Esophagus muscularis mucosa (tissue), 4 donors: ENCODE data around the gene FASTKD3. TPM values are rescaled to one million over a fixed set of nuclear protein-coding genes. Genes with fewer than 3 reads are reported as not detected.

Experiments used
- DNase-seq: peaks from one replicate; pipeline ENCODE4 v3.0.0-alpha.2; 2017; ENCODE audit errors: extremely low spot score
- H3K27ac ChIP-seq, 4 donors: fragments of 200-600 bp; sonication (generic); replicated peaks in 1 of 4; 1 replicate in 3 of 4; 2 replicates in 1 of 4; pipeline ENCODE4 v1.5.1; 2016 to 2019; ENCODE audit warnings: mild to moderate bottlenecking in 1 of 4
- H3K27me3 ChIP-seq, 4 donors: fragments of 200-600 bp; sonication (generic); one replicate each; pipeline versions ENCODE4 v1.5.1 to v1.6.0; 2016 to 2019
- H3K36me3 ChIP-seq, 4 donors: fragments of 200-600 bp; sonication (generic); one replicate each; pipeline ENCODE4 v1.5.1; 2016 to 2019
- H3K4me1 ChIP-seq, 4 donors: fragments of 200-600 bp; sonication (generic); one replicate each; pipeline ENCODE4 v1.5.1; 2016 to 2019
- H3K4me3 ChIP-seq, 4 donors: fragments of 200-600 bp; sonication (generic); 1 replicate in 2 of 4; 2 replicates in 2 of 4; pipeline ENCODE4 v1.5.1; 2016 to 2019; ENCODE audit warnings: mild to moderate bottlenecking in 4 of 4, moderate library complexity in 1 of 4
- H3K9me3 ChIP-seq, 4 donors: fragments of 200-600 bp; sonication (generic); 1 replicate in 3 of 4; 2 replicates in 1 of 4; pipeline ENCODE4 v1.5.1; 2016 to 2019
- EP300 ChIP-seq: sonication (generic); formaldehyde crosslinking; IDR thresholded peaks from one replicate; pipeline ENCODE4 v1.6.1; 2017; ENCODE audit warnings: antibody characterized with exemption
- POLR2A ChIP-seq: fragments of 450-650 bp; IDR thresholded peaks from one replicate; pipeline ENCODE4 v1.6.1; 2017; ENCODE audit warnings: antibody characterized with exemption, moderate library complexity, mild to moderate bottlenecking, low read depth
- POLR2AphosphoS5 ChIP-seq, 2 donors: sonication (generic); formaldehyde crosslinking; IDR thresholded peaks; one replicate each; pipeline ENCODE4 v1.6.1; 2017; ENCODE audit warnings: antibody characterized with exemption in 2 of 2
- WGBS: methylation state at CpG from one replicate; pipeline ENCODE4 v1.1.5; 2018; 5-methylcytosine and 5-hydroxymethylcytosine counted together
- intact Hi-C: fragments of 100-400 bp; cut with DNase I; formaldehyde crosslinking; loops from one replicate; pipeline ENCODE4 v1.15.1; 2023
- total RNA-seq, 4 donors: library from RNA; depleted of rRNA; stranded (reverse); fragments of >200 nt; gene quantifications; one replicate each; pipeline versions ENCODE4 v1.1.0 to v1.2.1, GENCODE V29; 2016
- TF ChIP-seq, protein P1 (sequence below), 3 experiments: fragments of 200-600 bp in 2 of 3; fragments of 450-650 bp in 1 of 3; sonication (generic) in 2 of 3; IDR thresholded peaks; one replicate each; pipeline ENCODE4 v1.5.1; 2017 to 2019; ENCODE audit warnings: antibody characterized with exemption in 3 of 3, mild to moderate bottlenecking in 2 of 3, moderate library complexity in 1 of 3

FASTKD3 gene
- total RNA-seq, 4 donors from 2014 or later = 7.4 to 13.3 (median 8.2) TPM

DNA sequence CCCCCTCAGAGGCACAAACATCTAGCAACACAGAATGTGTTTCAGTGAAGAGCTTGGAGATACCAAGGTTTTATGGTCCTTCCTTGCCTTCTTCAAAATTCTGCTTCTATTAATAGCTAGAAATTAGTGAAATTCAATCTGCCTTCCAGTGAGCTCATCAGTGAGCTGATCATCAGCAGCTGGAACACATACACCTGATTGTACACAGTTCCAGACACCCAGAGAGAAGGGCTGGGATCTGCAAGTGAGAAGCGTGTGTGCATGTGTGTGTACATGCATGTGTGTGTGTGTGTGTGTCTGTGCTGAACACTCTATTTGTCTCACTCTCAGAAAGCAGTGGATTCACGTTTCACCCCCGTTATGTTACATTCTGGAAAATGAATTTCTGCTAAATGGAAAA, 46.4 kb downstream of the FASTKD3 start:
- 69% methylated on average over 3 of the region's 3 CpGs for WGBS
- TF ChIP-seq EP300 (no peak), POLR2A (no peak), POLR2AphosphoS5 (IDR thresholded peaks at IDR 0.05) (no peak)
- TF ChIP-seq, protein P1, sequence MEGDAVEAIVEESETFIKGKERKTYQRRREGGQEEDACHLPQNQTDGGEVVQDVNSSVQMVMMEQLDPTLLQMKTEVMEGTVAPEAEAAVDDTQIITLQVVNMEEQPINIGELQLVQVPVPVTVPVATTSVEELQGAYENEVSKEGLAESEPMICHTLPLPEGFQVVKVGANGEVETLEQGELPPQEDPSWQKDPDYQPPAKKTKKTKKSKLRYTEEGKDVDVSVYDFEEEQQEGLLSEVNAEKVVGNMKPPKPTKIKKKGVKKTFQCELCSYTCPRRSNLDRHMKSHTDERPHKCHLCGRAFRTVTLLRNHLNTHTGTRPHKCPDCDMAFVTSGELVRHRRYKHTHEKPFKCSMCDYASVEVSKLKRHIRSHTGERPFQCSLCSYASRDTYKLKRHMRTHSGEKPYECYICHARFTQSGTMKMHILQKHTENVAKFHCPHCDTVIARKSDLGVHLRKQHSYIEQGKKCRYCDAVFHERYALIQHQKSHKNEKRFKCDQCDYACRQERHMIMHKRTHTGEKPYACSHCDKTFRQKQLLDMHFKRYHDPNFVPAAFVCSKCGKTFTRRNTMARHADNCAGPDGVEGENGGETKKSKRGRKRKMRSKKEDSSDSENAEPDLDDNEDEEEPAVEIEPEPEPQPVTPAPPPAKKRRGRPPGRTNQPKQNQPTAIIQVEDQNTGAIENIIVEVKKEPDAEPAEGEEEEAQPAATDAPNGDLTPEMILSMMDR (IDR thresholded peaks at IDR 0.05) = no peak
- intact Hi-C loops = no loop called here

DNA sequence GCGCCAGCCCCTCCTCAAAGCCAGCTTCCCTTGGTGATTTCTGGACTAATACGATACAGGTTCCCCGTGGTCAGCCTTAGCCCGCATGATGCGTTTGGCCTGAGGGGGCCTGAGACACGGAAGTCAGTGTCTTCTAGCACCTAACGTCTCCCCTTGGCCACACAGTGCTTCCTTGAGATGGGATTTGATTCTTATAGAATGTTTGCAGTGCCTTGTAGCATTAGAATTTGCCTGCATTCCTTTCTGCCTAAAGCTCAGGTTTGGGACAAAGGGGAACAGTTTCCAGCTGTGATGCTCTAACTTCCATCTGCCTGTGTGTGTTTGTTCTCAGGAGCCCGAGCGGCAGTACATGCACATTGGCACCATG, 52.3 kb downstream of the FASTKD3 start:
- Histone ChIP-seq H3K27me3 (no peaks in the 10 kb centered on the region), H3K27ac (no peak overlapping the region), H3K4me1 (peaks cover 0 to 15% (median 11%) of the 10 kb centered on the region in 4 donors), H3K9me3 (no peaks in the 10 kb centered on the region), H3K4me3 (no peak overlapping the region), H3K36me3 (peaks cover 0 to 3% (median 0%) of the 10 kb centered on the region in 4 donors)
- 41% methylated on average over 9 of the region's 9 CpGs for WGBS
- intact Hi-C loops = no loop called here
- no peak for DNase-seq
- TF ChIP-seq, protein P1 (IDR thresholded peaks at IDR 0.05) = no peak
- TF ChIP-seq EP300 (no peak), POLR2AphosphoS5 (IDR thresholded peaks at IDR 0.05) (no peak), POLR2A (no peak)

More for the DNA sequence above, 46.4 kb downstream of the FASTKD3 start:
- Histone ChIP-seq H3K4me1 (no peaks in the 10 kb centered on the region), H3K27me3 (no peaks in the 10 kb centered on the region), H3K36me3 (peaks cover 0 to 15% (median 5%) of the 10 kb centered on the region in 4 donors), H3K27ac (no peak overlapping the region), H3K9me3 (no peaks in the 10 kb centered on the region), H3K4me3 (no peak overlapping the region)
- DNase-seq = no peak

DNA sequence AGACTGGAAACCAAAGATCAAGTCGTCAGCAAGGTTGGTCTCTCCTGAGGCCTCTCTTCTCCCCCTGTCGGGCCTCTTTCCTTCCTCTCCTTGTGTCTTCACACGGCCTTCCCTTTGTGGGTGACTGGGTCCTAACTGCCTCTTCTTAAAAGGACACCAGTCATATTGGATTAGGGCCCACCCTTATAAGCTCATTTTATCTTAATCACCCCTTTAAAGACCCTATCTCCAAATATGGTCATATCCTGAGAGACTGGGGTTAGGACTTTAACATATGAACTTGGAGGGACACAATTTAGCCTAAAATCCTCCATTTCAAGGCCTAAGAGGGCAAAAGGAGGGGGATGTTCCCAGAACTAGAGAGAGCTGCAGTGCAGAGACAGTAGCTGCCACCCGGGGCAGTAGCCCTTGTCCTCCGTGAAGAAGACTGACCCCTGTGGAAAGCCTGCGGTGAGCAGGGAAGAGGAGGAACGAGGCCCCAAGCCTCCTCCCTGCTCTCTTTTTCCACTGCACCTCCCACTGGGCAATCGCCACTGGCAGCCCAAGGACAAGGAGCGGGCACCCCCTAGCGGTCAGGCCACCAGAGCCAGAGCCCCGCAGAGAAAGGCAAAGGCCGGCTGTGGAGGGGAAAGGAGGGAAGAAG, 52.8 kb downstream of the FASTKD3 start:
- 19% methylated on average over 12 of the region's 12 CpGs for WGBS
- intact Hi-C loops = no loop called here
- Histone ChIP-seq H3K9me3 (no peaks in the 10 kb centered on the region), H3K4me1 (peaks cover 0 to 15% (median 11%) of the 10 kb centered on the region in 4 donors), H3K36me3 (no peaks in the 10 kb centered on the region), H3K27me3 (no peaks in the 10 kb centered on the region), H3K27ac (no peak overlapping the region), H3K4me3 (no peak overlapping the region)
- TF ChIP-seq, protein P1 (IDR thresholded peaks at IDR 0.05) = peak; percentile 59 to 90 (median 69)
- TF ChIP-seq EP300 (no peak), POLR2AphosphoS5 (IDR thresholded peaks at IDR 0.05) (peak in 1 of 2 donors; percentile 40), POLR2A (no peak)
- peak; percentile 94 for DNase-seq

DNA sequence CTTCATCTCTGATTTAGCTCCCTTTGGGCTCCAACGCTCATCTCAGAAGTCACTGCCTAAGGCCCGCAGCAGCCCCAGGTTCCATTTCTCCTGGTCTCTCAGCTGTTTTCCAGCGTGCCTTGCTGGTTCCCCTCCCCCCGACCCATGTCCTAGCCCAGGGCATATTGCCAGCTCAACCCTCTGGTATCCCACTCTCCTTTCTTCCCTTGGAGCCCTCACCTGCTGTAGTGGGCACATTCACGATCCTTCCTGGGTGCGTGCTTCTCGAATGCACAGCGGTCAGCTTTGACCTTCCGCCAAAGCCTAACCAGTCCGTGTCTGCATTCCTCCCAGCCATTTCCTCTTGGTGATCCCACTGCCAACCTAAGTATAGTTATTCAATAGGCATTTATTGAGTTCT, 54.0 kb downstream of the FASTKD3 start:
- intact Hi-C loops = no loop called here
- H3K27me3 ChIP-seq = no peaks in the 10 kb centered on the region
- H3K4me3 ChIP-seq = no peak overlapping the region
- 95% methylated on average over 10 of the region's 10 CpGs for WGBS
- no peak for TF ChIP-seq POLR2AphosphoS5 (IDR thresholded peaks at IDR 0.05)
- TF ChIP-seq POLR2A = no peak
- TF ChIP-seq, protein P1 (IDR thresholded peaks at IDR 0.05) = no peak
- TF ChIP-seq EP300 = no peak
- no peaks in the 10 kb centered on the region for H3K9me3 ChIP-seq
- H3K27ac ChIP-seq = no peak overlapping the region
- no peaks in the 10 kb centered on the region for H3K36me3 ChIP-seq
- no peak for DNase-seq
- peaks cover 0 to 15% (median 11%) of the 10 kb centered on the region in 4 donors for H3K4me1 ChIP-seq

DNA sequence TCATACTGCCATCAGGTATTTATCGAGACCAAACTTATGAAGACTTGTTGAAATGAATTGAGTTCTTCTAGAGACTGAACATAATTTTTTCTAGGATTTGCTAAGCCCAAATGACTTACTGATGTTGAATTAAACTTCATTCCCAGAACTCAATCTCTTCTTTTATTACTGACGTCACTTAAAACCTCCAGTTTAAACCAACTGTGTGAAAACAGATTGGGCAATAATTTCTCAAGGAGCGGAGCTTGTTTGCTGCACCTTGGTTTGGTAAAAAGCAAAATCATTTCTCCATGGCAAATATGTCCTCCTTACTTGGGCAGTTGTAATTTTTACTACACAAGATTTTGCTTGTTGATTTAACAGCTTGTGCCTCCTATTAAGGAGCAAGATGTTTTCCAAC, 55.3 kb downstream of the FASTKD3 start:
- no peak for DNase-seq
- peaks cover 0 to 15% (median 11%) of the 10 kb centered on the region in 4 donors for H3K4me1 ChIP-seq
- no peaks in the 10 kb centered on the region for H3K36me3 ChIP-seq
- H3K4me3 ChIP-seq = no peak overlapping the region
- H3K27ac ChIP-seq = no peak overlapping the region
- H3K27me3 ChIP-seq = no peaks in the 10 kb centered on the region
- TF ChIP-seq EP300 (no peak), POLR2A (no peak), POLR2AphosphoS5 (IDR thresholded peaks at IDR 0.05) (no peak)
- TF ChIP-seq, protein P1 (IDR thresholded peaks at IDR 0.05) = no peak
- intact Hi-C loops = no loop called here
- WGBS = 67% methylated on average over 3 of the region's 3 CpGs
- H3K9me3 ChIP-seq = no peaks in the 10 kb centered on the region
